DOHH2 (cell line): Measurements from ENCODE around the gene CSNK1A1.

Experiments
- H3F3A ChIP-seq: fragments of 200-600 bp; sonication (generic), shearing (Covaris generic); 2 replicates; pipeline ENCODE4 v1.6.0; 2016; ENCODE audit warnings: antibody characterized with exemption, mild to moderate bottlenecking; ENCODE audit not compliant: control insufficient read depth, insufficient read depth
- H3K27ac ChIP-seq: fragments of 200-600 bp; sonication (generic); 2 replicates; pipeline ENCODE4 v1.5.1; 2014; ENCODE audit warnings: low read depth, mild to moderate bottlenecking, low read length, moderate library complexity
- H3K27me3 ChIP-seq: fragments of 200-600 bp; sonication (generic); 2 replicates; pipeline ENCODE4 v1.6.1; 2014; ENCODE audit warnings: mild to moderate bottlenecking, low read length, mixed read lengths; ENCODE audit not compliant: control insufficient read depth
- H3K36me3 ChIP-seq: fragments of 200-600 bp; sonication (generic); 2 replicates; pipeline ENCODE4 v1.6.1; 2014; ENCODE audit warnings: mild to moderate bottlenecking, low read length, moderate library complexity, mixed read lengths; ENCODE audit not compliant: control insufficient read depth
- H3K4me1 ChIP-seq: fragments of 200-600 bp; sonication (generic); 2 replicates; pipeline ENCODE4 v1.6.1; 2014; ENCODE audit warnings: mild to moderate bottlenecking, low read length, mixed read lengths; ENCODE audit not compliant: control insufficient read depth
- H3K4me2 ChIP-seq: fragments of 200-600 bp; sonication (generic); 2 replicates; pipeline ENCODE4 v1.6.0; 2014; ENCODE audit warnings: mild to moderate bottlenecking, low read length, moderate library complexity
- H3K4me3 ChIP-seq: fragments of 200-600 bp; sonication (generic); 2 replicates; pipeline ENCODE4 v1.5.1; 2014; ENCODE audit warnings: mild to moderate bottlenecking, low read length, mixed read lengths
- H3K79me2 ChIP-seq: fragments of 200-600 bp; sonication (generic); 2 replicates; pipeline ENCODE4 v1.6.1; 2014; ENCODE audit warnings: mild to moderate bottlenecking, low read length, mixed read lengths; ENCODE audit not compliant: control insufficient read depth
- H3K9me2 ChIP-seq: fragments of 200-600 bp; sonication (generic); replicated peaks from 2 replicates; pipeline ENCODE4 v1.6.1; 2014; ENCODE audit warnings: mild to moderate bottlenecking, low read length, mixed read lengths; ENCODE audit not compliant: control insufficient read depth
- H3K9me3 ChIP-seq: fragments of 200-600 bp; sonication (generic); 2 replicates; pipeline ENCODE4 v1.6.1; 2014; ENCODE audit warnings: antibody characterized with exemption, low read length, mixed read lengths; ENCODE audit not compliant: control insufficient read depth, insufficient read depth
- H4K20me1 ChIP-seq: fragments of 200-600 bp; sonication (generic); 2 replicates; pipeline ENCODE4 v1.6.0; 2014; ENCODE audit warnings: low read depth, mild to moderate bottlenecking, antibody characterized with exemption, low read length, moderate library complexity; ENCODE audit not compliant: control insufficient read depth, insufficient read depth
- CTCF ChIP-seq: fragments of 200-600 bp; sonication (generic); IDR thresholded peaks from one replicate; pipeline ENCODE4 v1.5.1; 2014; ENCODE audit warnings: antibody characterized with exemption, mild to moderate bottlenecking, low read depth, low read length; ENCODE audit not compliant: poor library complexity, severe bottlenecking
- EZH2phosphoT487 ChIP-seq: fragments of 200-600 bp; sonication (generic); IDR thresholded peaks from 2 replicates; pipeline ENCODE4 v1.6.1; 2017; ENCODE audit warnings: borderline replicate concordance, mild to moderate bottlenecking, antibody characterized with exemption, low read length, moderate library complexity, mixed read lengths

The CSNK1A1 gene

GRCh38 chr5:149497357-149497756 is 53.9 kb downstream of the CSNK1A1 start:
- no peak overlapping the region for H3K4me3 ChIP-seq
- no peak for TF ChIP-seq EZH2phosphoT487
- no peak for TF ChIP-seq CTCF
- H3K27me3 ChIP-seq, result no peaks in the 10 kb centered on the region
- H3F3A ChIP-seq, result peaks cover 28% of the 10 kb centered on the region; the same call in 1 of the 2 replicates
- no peak overlapping the region for H3K4me2 ChIP-seq
- H3K4me1 ChIP-seq, result peaks cover 14% of the 10 kb centered on the region
- H3K9me2 ChIP-seq, result no peaks in the 10 kb centered on the region
- H3K9me3 ChIP-seq, result no peaks in the 10 kb centered on the region
- no peaks in the 10 kb centered on the region for H4K20me1 ChIP-seq
- H3K36me3 ChIP-seq, result peaks cover 79% of the 10 kb centered on the region
- no peak overlapping the region for H3K27ac ChIP-seq
- no peaks in the 10 kb centered on the region for H3K79me2 ChIP-seq

GRCh38 chr5:149496917-149497316 is 54.3 kb downstream of the CSNK1A1 start:
- H3K9me3 ChIP-seq, result no peaks in the 10 kb centered on the region
- no peak overlapping the region for H3K4me3 ChIP-seq
- H3K4me1 ChIP-seq, result peaks cover 17% of the 10 kb centered on the region
- TF ChIP-seq CTCF, result no peak
- no peak for TF ChIP-seq EZH2phosphoT487
- H3K27ac ChIP-seq, result no peak overlapping the region
- H3K9me2 ChIP-seq, result no peaks in the 10 kb centered on the region
- no peak overlapping the region for H3K4me2 ChIP-seq
- H3F3A ChIP-seq, result peaks cover 30% of the 10 kb centered on the region; the same call in 1 of the 2 replicates
- H4K20me1 ChIP-seq, result no peaks in the 10 kb centered on the region
- no peaks in the 10 kb centered on the region for H3K27me3 ChIP-seq
- H3K36me3 ChIP-seq, result peaks cover 75% of the 10 kb centered on the region
- H3K79me2 ChIP-seq, result no peaks in the 10 kb centered on the region

- H3K79me2 ChIP-seq, result no peaks in the 10 kb centered on the region
- peaks cover 30% of the 10 kb centered on the region; the same call in 1 of the 2 replicates for H3F3A ChIP-seq
- no peaks in the 10 kb centered on the region for H3K9me2 ChIP-seq
- H3K27me3 ChIP-seq, result no peaks in the 10 kb centered on the region
- peaks cover 17% of the 10 kb centered on the region for H3K4me1 ChIP-seq
- no peak overlapping the region for H3K4me3 ChIP-seq
- peaks cover 67% of the 10 kb centered on the region for H3K36me3 ChIP-seq
- H3K4me2 ChIP-seq, result no peak overlapping the region
- no peaks in the 10 kb centered on the region for H3K9me3 ChIP-seq
- no peaks in the 10 kb centered on the region for H4K20me1 ChIP-seq
- no peak overlapping the region for H3K27ac ChIP-seq
- TF ChIP-seq CTCF, result no peak
Measured at GRCh38 chr5:149496166-149496565, 55.1 kb downstream of the CSNK1A1 start.

GRCh38 chr5:149495673-149496072 is 55.6 kb downstream of the CSNK1A1 start:
- no peak overlapping the region for H3K4me2 ChIP-seq
- H3K27me3 ChIP-seq, result no peaks in the 10 kb centered on the region
- H4K20me1 ChIP-seq, result no peaks in the 10 kb centered on the region
- peaks cover 17% of the 10 kb centered on the region for H3K4me1 ChIP-seq
- no peak overlapping the region for H3K27ac ChIP-seq
- TF ChIP-seq CTCF (no peak), EZH2phosphoT487 (no peak)
- no peaks in the 10 kb centered on the region for H3K9me2 ChIP-seq
- H3K79me2 ChIP-seq, result no peaks in the 10 kb centered on the region
- H3K36me3 ChIP-seq, result peaks cover 62% of the 10 kb centered on the region
- H3F3A ChIP-seq, result peaks cover 29% of the 10 kb centered on the region; the same call in 1 of the 2 replicates
- no peak overlapping the region for H3K4me3 ChIP-seq
- H3K9me3 ChIP-seq, result no peaks in the 10 kb centered on the region
